SH-SY5Y (cell line): Measurements from ENCODE around the gene MRPL36.

Experiments used
- GATA2 ChIP-seq: IDR thresholded peaks from 2 replicates; pipeline ENCODE4 v1.6.1; 2011; ENCODE audit warnings: mild to moderate bottlenecking, low read depth, low read length
- GATA3 ChIP-seq: IDR thresholded peaks from 2 replicates; pipeline ENCODE4 v1.6.1; 2011; ENCODE audit warnings: low read depth, mild to moderate bottlenecking, low read length, moderate library complexity

- TF ChIP-seq GATA2 = no peak
- no peak for TF ChIP-seq GATA3
These were observed 12.8 kb downstream of the MRPL36 start for GRCh38 chr5:1786621-1787471.
